ENCODE results near the gene SRSF3.
A peak's percentile ranks its signal among the peaks of the same experiment; 100 is the strongest.

SRSF3 gene

GRCh38 chr6:36649086-36649485, 54.9 kb downstream of the SRSF3 start:
- Histone ChIP-seq H3K9me3 (ENCODE audit: control insufficient read depth, insufficient read depth, low read length) (no peaks in the 10 kb centered on the region), H3K79me2 (ENCODE audit: control insufficient read depth, low read length) (no peaks in the 10 kb centered on the region), H3F3A (ENCODE audit: control insufficient read depth, insufficient read depth) (peaks cover 6% of the 10 kb centered on the region), H3K4me1 (ENCODE audit: control insufficient read depth, low read length) (peaks cover 43% of the 10 kb centered on the region), H3K9me2 (replicated peaks; ENCODE audit: control insufficient read depth, low read length) (no peaks in the 10 kb centered on the region), H3K27me3 (ENCODE audit: control insufficient read depth, low read length) (no peaks in the 10 kb centered on the region), H3K4me2 (ENCODE audit: low read length) (no peak overlapping the region), H3K4me3 (ENCODE audit: low read length) (no peak overlapping the region), H3K27ac (ENCODE audit: low read depth, low read length) (no peak overlapping the region), H4K20me1 (ENCODE audit: control insufficient read depth, insufficient read depth, low read depth, low read length) (no peaks in the 10 kb centered on the region), H3K36me3 (ENCODE audit: control insufficient read depth, low read length) (no peaks in the 10 kb centered on the region)
- TF ChIP-seq EZH2phosphoT487 (IDR thresholded peaks at IDR 0.05; ENCODE audit: borderline replicate concordance, low read length): no peak
- TF ChIP-seq CTCF (IDR thresholded peaks at IDR 0.05; ENCODE audit: low read depth, low read length, poor library complexity, severe bottlenecking): no peak

- TF ChIP-seq CTCF (IDR thresholded peaks at IDR 0.05; ENCODE audit: low read depth, low read length, poor library complexity, severe bottlenecking) (no peak), EZH2phosphoT487 (IDR thresholded peaks at IDR 0.05; ENCODE audit: borderline replicate concordance, low read length) (no peak)
- peaks cover under 1% of the 10 kb centered on the region; the same call in 1 of the 2 replicates for H3K27me3 ChIP-seq (ENCODE audit: control insufficient read depth, low read length)
- H3K9me3 ChIP-seq (ENCODE audit: control insufficient read depth, insufficient read depth, low read length): no peaks in the 10 kb centered on the region
- H3K4me2 ChIP-seq (ENCODE audit: low read length): peak overlapping the region; percentile 53
- peak overlapping the region; percentile 1; the same call in 1 of the 2 replicates for H3K4me3 ChIP-seq (ENCODE audit: low read length)
- peaks cover 37% of the 10 kb centered on the region for H3K4me1 ChIP-seq (ENCODE audit: control insufficient read depth, low read length)
- H4K20me1 ChIP-seq (ENCODE audit: control insufficient read depth, insufficient read depth, low read depth, low read length): no peaks in the 10 kb centered on the region
- no peaks in the 10 kb centered on the region for H3K36me3 ChIP-seq (ENCODE audit: control insufficient read depth, low read length)
- no peaks in the 10 kb centered on the region for H3K9me2 ChIP-seq (replicated peaks; ENCODE audit: control insufficient read depth, low read length)
- no peak overlapping the region for H3K27ac ChIP-seq (ENCODE audit: low read depth, low read length)
- no peaks in the 10 kb centered on the region for H3K79me2 ChIP-seq (ENCODE audit: control insufficient read depth, low read length)
- H3F3A ChIP-seq (ENCODE audit: control insufficient read depth, insufficient read depth): peaks cover 6% of the 10 kb centered on the region
Measured at GRCh38 chr6:36649701-36650484, 55.7 kb downstream of the SRSF3 start.

GRCh38 chr6:36650848-36651478, 56.8 kb downstream of the SRSF3 start:
- H3K4me2 ChIP-seq (ENCODE audit: low read length): peak overlapping the region; percentile 53
- peaks cover 41% of the 10 kb centered on the region for H3K4me1 ChIP-seq (ENCODE audit: control insufficient read depth, low read length)
- H3F3A ChIP-seq (ENCODE audit: control insufficient read depth, insufficient read depth): peaks cover 6% of the 10 kb centered on the region
- no peaks in the 10 kb centered on the region for H3K9me3 ChIP-seq (ENCODE audit: control insufficient read depth, insufficient read depth, low read length)
- no peaks in the 10 kb centered on the region for H4K20me1 ChIP-seq (ENCODE audit: control insufficient read depth, insufficient read depth, low read depth, low read length)
- H3K9me2 ChIP-seq (replicated peaks; ENCODE audit: control insufficient read depth, low read length): no peaks in the 10 kb centered on the region
- H3K27me3 ChIP-seq (ENCODE audit: control insufficient read depth, low read length): peaks cover 2% of the 10 kb centered on the region; the same call in 1 of the 2 replicates
- H3K27ac ChIP-seq (ENCODE audit: low read depth, low read length): no peak overlapping the region
- H3K79me2 ChIP-seq (ENCODE audit: control insufficient read depth, low read length): no peaks in the 10 kb centered on the region
- peak overlapping the region; percentile 17 for H3K4me3 ChIP-seq (ENCODE audit: low read length)
- TF ChIP-seq EZH2phosphoT487 (IDR thresholded peaks at IDR 0.05; ENCODE audit: borderline replicate concordance, low read length) (no peak), CTCF (IDR thresholded peaks at IDR 0.05; ENCODE audit: low read depth, low read length, poor library complexity, severe bottlenecking) (no peak)
- no peaks in the 10 kb centered on the region for H3K36me3 ChIP-seq (ENCODE audit: control insufficient read depth, low read length)

Measured in DOHH2 (cell line).